Caco-2 (cell line): ENCODE results near the gene LRRC10. TPM values are rescaled to one million over a fixed set of nuclear protein-coding genes. Genes with fewer than 3 reads are reported as not detected.

ENCODE experiments used
- BruUV-seq: library from RNA; stranded (reverse); fragments of 400-500 nt; replicated peaks from 2 replicates; lab custom pipeline; 2021; lab: Mats Ljungman, UMichigan
- CTCF ChIA-PET: fragments of 300-600 bp; sonication (Branson Sonifier 250); formaldehyde crosslinking; loops from one replicate; lab custom pipeline; 2022; ENCODE audit warnings: antibody characterized with exemption; lab: Charles Lee
- POLR2A ChIA-PET: fragments of 300-600 bp; sonication (Branson Sonifier 250); formaldehyde crosslinking; loops from one replicate; lab custom pipeline; 2022; ENCODE audit warnings: antibody characterized with exemption; lab: Charles Lee
- DNase-seq, 2 experiments: peaks; one replicate each; pipeline versions ENCODE4 v3.0.0 to v3.0.0-alpha.2; 2020 to 2022
- H3K27me3 ChIP-seq: replicated peaks from 2 replicates; pipeline ENCODE4 v1.6.0; 2011; ENCODE audit warnings: low read length; ENCODE audit not compliant: control insufficient read depth, insufficient read depth
- H3K36me3 ChIP-seq: 2 replicates; pipeline ENCODE4 v1.5.1; 2011; ENCODE audit warnings: low read length; ENCODE audit not compliant: control insufficient read depth, insufficient read depth
- H3K4me1 ChIP-seq: fragments of 250-450 bp; sonication (Bioruptor Pico); 2 replicates; pipeline ENCODE4 v1.5.1; 2020; ENCODE audit warnings: mild to moderate bottlenecking
- H3K4me3 ChIP-seq: 2 replicates; pipeline ENCODE4 v1.5.1; 2011; ENCODE audit warnings: low read depth, mild to moderate bottlenecking, control low read depth, low read length
- H3K9me3 ChIP-seq: fragments of 250-450 bp; sonication (Bioruptor Pico); 2 replicates; pipeline ENCODE4 v1.5.1; 2020; ENCODE audit warnings: mild to moderate bottlenecking, moderate library complexity
- H3K27ac Mint-ChIP-seq: one replicate; pipeline ENCODE4 v1.8.0; 2022; ENCODE audit warnings: mixed read lengths; ENCODE audit not compliant: unreplicated experiment
- H3K27me3 Mint-ChIP-seq: one replicate; pipeline ENCODE4 v1.8.0; 2022; ENCODE audit warnings: mixed read lengths; ENCODE audit not compliant: insufficient read depth, unreplicated experiment
- H3K36me3 Mint-ChIP-seq: one replicate; pipeline ENCODE4 v1.8.0; 2022; ENCODE audit warnings: mild to moderate bottlenecking, mixed read lengths; ENCODE audit not compliant: insufficient read depth, unreplicated experiment
- H3K4me1 Mint-ChIP-seq: one replicate; pipeline ENCODE4 v1.8.0; 2022; ENCODE audit warnings: low read depth, mixed read lengths; ENCODE audit not compliant: unreplicated experiment
- H3K4me3 Mint-ChIP-seq: one replicate; pipeline ENCODE4 v1.8.0; 2022; ENCODE audit warnings: mild to moderate bottlenecking, moderate library complexity, mixed read lengths; ENCODE audit not compliant: unreplicated experiment
- H3K9me3 Mint-ChIP-seq: one replicate; pipeline ENCODE4 v1.8.0; 2022; ENCODE audit warnings: mixed read lengths; ENCODE audit not compliant: unreplicated experiment
- CTCF ChIP-seq, 2 experiments: fragments of 200-600 bp in 1 of 2; IDR thresholded peaks; 1 replicate in 1 of 2; 2 replicates in 1 of 2; pipeline versions ENCODE4 v1.5.1 to v1.8.0; 2011 to 2022; ENCODE audit warnings: antibody characterized with exemption in 1 of 2, control low read depth in 1 of 2, inconsistent platforms in 1 of 2, low read depth in 1 of 2, low read length in 1 of 2, mild to moderate bottlenecking in 1 of 2, moderate library complexity in 1 of 2; ENCODE audit not compliant: insufficient read depth in 1 of 2, severe bottlenecking in 1 of 2, unreplicated experiment in 1 of 2
- intact Hi-C: fragments of 100-400 bp; cut with micrococcal nuclease; formaldehyde crosslinking; loops from one replicate; pipeline ENCODE4 v1.10.0; 2022; ENCODE audit not compliant: unreplicated experiment
- total RNA-seq: library from RNA; stranded (reverse); gene quantifications from 2 replicates; pipeline ENCODE4 v1.2.3, GENCODE V29; 2022

Gene LRRC10
- total RNA-seq, 1 experiment from 2014 or later: not detected

- POLR2A ChIA-PET: no interaction called here
- no peaks in the 10 kb centered on the region for H3K9me3 Mint-ChIP-seq
- BruUV-seq: no TSS peak
Observed at GRCh38 chr12:69657376-69658137, 46.9 kb upstream of the LRRC10 start.

GRCh38 chr12:69655616-69656340, 45.1 kb upstream of the LRRC10 start:
- Mint-ChIP-seq H3K36me3 (no peaks in the 10 kb centered on the region), H3K27me3 (no peaks in the 10 kb centered on the region), H3K4me1 (peaks cover 26% of the 10 kb centered on the region), H3K9me3 (no peaks in the 10 kb centered on the region), H3K4me3 (no peak overlapping the region), H3K27ac (peak overlapping the region; percentile 89)
- intact Hi-C loops: no loop called here
- ChIA-PET CTCF (no interaction called here), POLR2A (no interaction called here)
- TF ChIP-seq CTCF (IDR thresholded peaks at IDR 0.05; ENCODE audit: insufficient read depth in 1 of 2, low read depth in 1 of 2, low read length in 1 of 2, severe bottlenecking in 1 of 2, unreplicated experiment in 1 of 2): no peak
- DNase-seq: peak; percentile 30 to 56
- Histone ChIP-seq H3K36me3 (no peaks in the 10 kb centered on the region), H3K4me3 (no peak overlapping the region), H3K4me1 (peaks cover 29% of the 10 kb centered on the region), H3K9me3 (no peaks in the 10 kb centered on the region), H3K27me3 (no peaks in the 10 kb centered on the region)
- TSS peak; percentile 90 for BruUV-seq

More at GRCh38 chr12:69657376-69658137, 46.9 kb upstream of the LRRC10 start:
- Mint-ChIP-seq H3K27ac (no peak overlapping the region), H3K4me3 (no peak overlapping the region), H3K4me1 (peaks cover 27% of the 10 kb centered on the region), H3K36me3 (no peaks in the 10 kb centered on the region), H3K27me3 (no peaks in the 10 kb centered on the region)
- Histone ChIP-seq H3K9me3 (no peaks in the 10 kb centered on the region), H3K4me3 (no peak overlapping the region), H3K36me3 (no peaks in the 10 kb centered on the region), H3K4me1 (peaks cover 29% of the 10 kb centered on the region), H3K27me3 (no peaks in the 10 kb centered on the region)
- intact Hi-C loops: no loop called here
- no peak for DNase-seq
- CTCF ChIA-PET: no interaction called here
- TF ChIP-seq CTCF (IDR thresholded peaks at IDR 0.05; ENCODE audit: insufficient read depth in 1 of 2, low read depth in 1 of 2, low read length in 1 of 2, severe bottlenecking in 1 of 2, unreplicated experiment in 1 of 2): no peak

- Histone ChIP-seq H3K27me3 (no peaks in the 10 kb centered on the region), H3K4me1 (peaks cover 29% of the 10 kb centered on the region), H3K9me3 (no peaks in the 10 kb centered on the region), H3K36me3 (no peaks in the 10 kb centered on the region), H3K4me3 (no peak overlapping the region)
- no TSS peak for BruUV-seq
- peaks cover 13% of the 10 kb centered on the region for H3K4me1 Mint-ChIP-seq
- H3K36me3 Mint-ChIP-seq: no peaks in the 10 kb centered on the region
- H3K27ac Mint-ChIP-seq: no peak overlapping the region
- no peaks in the 10 kb centered on the region for H3K27me3 Mint-ChIP-seq
- ChIA-PET CTCF (no interaction called here), POLR2A (no interaction called here)
- H3K4me3 Mint-ChIP-seq: no peak overlapping the region
- intact Hi-C loops: no loop called here
- DNase-seq: no peak
- H3K9me3 Mint-ChIP-seq: no peaks in the 10 kb centered on the region
- no peak for TF ChIP-seq CTCF (IDR thresholded peaks at IDR 0.05; ENCODE audit: insufficient read depth in 1 of 2, low read depth in 1 of 2, low read length in 1 of 2, severe bottlenecking in 1 of 2, unreplicated experiment in 1 of 2)
Observed at GRCh38 chr12:69653703-69654102, 43.0 kb upstream of the LRRC10 start.
